ENCODE measurements around the gene CST8.

CST8 gene

DNA sequence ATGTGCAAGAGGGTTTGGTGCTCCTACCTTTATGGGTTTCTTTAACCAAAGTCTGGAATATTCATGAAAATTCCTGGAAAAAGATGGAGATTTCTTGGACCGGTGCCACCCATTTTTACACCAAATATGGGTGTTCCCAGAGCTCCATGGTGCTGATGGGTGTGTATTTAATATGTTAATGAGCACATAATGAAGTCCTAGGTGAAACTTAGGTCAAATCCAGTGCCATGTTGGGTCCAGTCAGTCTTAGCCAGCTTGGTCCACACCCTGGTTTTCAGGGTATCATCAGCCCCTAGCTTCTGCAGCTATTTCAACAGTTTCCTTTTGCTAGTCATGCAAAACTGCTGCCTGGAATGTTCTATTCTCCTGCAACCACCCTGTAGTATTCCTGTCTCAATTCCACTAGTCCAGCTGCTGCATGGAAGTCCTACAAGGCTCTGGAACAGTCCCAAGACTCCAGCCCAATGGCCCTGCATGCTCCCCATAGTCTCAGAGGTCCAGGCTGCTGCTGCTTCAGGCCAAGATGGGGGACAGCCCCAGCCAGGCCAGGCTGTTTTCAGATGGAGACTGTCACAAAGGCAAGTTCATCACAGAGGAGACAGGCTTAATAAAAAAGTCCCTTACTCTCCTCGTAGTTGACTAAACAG is 45.5 kb downstream of the CST8 start:
- TF ChIP-seq, protein P1, sequence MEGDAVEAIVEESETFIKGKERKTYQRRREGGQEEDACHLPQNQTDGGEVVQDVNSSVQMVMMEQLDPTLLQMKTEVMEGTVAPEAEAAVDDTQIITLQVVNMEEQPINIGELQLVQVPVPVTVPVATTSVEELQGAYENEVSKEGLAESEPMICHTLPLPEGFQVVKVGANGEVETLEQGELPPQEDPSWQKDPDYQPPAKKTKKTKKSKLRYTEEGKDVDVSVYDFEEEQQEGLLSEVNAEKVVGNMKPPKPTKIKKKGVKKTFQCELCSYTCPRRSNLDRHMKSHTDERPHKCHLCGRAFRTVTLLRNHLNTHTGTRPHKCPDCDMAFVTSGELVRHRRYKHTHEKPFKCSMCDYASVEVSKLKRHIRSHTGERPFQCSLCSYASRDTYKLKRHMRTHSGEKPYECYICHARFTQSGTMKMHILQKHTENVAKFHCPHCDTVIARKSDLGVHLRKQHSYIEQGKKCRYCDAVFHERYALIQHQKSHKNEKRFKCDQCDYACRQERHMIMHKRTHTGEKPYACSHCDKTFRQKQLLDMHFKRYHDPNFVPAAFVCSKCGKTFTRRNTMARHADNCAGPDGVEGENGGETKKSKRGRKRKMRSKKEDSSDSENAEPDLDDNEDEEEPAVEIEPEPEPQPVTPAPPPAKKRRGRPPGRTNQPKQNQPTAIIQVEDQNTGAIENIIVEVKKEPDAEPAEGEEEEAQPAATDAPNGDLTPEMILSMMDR (conservative IDR thresholded peaks at IDR 0.05): no peak
- no peak overlapping the region for H3K27ac ChIP-seq

DNA sequence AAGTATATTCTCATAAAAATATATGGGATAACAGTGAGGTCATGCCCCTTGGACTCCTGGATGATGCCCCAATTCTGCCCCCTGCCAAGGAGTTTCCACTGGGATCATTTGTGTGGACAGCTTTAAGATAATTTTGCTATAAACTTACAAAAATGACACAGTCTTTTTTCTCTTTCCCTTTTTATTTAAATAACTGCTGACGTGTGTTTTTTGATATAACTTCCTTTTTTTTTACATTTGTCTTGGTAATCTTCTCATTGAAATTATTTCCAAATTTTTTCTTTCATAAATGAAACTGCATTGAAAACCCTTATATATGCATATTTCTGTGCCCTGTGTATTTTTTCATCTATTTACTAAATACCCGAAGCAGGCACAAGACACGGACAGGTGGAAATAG is 46.1 kb downstream of the CST8 start:
- TF ChIP-seq, protein P1 (conservative IDR thresholded peaks at IDR 0.05): no peak
- H3K27ac ChIP-seq: no peak overlapping the region

DNA sequence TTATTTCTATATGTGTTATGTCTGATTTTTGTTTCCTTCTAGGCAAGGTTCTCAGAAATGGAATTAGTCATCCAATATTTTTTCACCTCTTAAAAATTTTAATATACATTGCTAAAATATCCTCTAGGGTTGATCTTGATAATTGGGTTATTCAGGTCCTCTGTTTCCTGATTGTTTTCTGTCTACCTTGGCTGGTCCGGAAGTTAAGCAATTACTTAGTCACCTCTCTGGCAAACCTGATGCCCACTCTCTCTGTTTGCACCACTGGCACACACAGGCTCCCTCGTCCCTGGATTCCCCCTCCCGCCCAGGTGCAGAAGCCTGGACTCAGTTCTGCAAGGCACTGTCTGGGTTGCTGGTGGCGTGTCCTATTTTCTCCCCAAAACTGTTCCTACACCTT is 49.7 kb downstream of the CST8 start:
- H3K27ac ChIP-seq: no peak overlapping the region
- TF ChIP-seq, protein P1 (conservative IDR thresholded peaks at IDR 0.05): no peak

DNA sequence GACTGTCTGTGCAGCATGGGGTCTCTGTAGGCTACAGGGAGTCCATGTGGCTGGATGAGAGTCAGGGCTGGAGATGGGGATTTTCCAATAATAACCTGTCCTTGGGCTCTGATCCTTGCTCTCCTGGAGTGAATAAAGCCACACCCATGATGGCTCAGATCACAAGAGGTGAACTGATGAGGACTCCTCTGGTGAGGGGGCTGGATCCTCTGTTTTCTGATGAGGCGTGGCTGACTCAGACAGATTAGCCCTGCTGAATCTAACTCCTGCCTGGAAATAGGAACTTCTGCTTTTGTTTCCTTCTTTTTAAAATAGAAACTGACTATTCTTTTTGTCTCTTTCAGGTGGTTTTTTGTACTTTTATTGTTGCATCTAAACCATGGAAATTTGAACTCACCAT is 50.4 kb downstream of the CST8 start:
- H3K27ac ChIP-seq: no peak overlapping the region

DNA sequence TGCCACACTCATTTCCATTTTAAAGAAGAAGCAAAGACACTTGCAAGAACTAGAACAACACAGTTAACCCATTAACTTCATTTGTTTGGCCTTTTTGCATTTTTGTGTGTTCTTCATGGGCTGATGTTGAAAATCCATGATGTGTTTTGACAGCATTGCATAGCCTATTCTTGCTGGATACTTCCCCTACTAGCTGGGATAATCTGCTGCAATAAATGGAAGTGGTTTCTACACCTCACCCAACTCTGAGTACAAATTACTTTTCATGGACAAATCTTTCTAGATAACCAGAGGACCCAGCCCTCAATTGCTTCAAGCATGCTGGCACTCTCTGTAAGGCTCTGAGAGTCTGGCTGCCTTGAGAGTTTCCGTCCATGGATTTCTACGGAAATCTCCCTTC is 50.9 kb downstream of the CST8 start:
- TF ChIP-seq, protein P1 (conservative IDR thresholded peaks at IDR 0.05): no peak
- no peak overlapping the region for H3K27ac ChIP-seq

More for the DNA sequence above, 50.4 kb downstream of the CST8 start:
- TF ChIP-seq, protein P1 (conservative IDR thresholded peaks at IDR 0.05): no peak

DNA sequence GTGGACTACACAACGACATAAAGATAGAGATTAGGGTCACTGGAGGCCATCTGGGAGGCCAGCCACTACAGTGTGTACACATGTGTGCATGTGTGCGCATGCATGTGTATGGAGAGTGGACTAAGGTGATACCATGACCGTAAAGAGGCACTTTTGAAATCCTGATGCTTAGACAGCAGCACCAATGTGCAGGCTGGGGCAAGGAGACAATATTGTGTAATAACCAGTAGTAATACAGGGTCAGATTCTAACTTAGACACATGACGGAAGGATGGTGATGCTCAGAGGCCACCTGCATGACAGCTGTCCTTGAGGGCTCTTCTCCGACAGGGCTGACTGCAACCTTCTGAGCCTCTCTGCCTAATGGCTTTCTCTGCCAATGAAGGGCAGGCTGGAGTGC is 51.9 kb downstream of the CST8 start:
- TF ChIP-seq, protein P1 (conservative IDR thresholded peaks at IDR 0.05): no peak
- no peak overlapping the region for H3K27ac ChIP-seq

DNA sequence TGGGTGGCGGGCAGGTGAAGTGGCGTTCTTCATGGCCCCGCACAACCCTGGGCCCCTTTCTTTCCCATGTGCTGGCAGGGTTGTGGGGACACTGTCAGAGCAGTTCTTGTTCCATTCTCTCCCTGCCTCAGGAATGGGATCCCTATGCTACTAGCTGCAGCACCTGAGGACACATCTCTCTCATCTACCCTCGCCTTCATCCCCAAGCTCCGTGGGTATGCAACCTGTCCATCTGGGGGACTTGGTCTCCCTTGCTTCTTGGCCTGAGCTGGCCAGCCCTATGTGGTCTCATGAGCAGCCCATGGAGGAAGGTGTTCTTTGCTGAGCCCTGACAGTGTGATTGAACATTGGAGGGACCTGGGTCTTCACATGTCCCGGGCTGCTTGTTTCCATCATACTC is 53.2 kb downstream of the CST8 start:
- TF ChIP-seq, protein P1 (conservative IDR thresholded peaks at IDR 0.05): no peak
- no peak overlapping the region for H3K27ac ChIP-seq

All from VCaP (cell line).